ENCODE data around the gene GTF3C5.

Gene GTF3C5

DNA sequence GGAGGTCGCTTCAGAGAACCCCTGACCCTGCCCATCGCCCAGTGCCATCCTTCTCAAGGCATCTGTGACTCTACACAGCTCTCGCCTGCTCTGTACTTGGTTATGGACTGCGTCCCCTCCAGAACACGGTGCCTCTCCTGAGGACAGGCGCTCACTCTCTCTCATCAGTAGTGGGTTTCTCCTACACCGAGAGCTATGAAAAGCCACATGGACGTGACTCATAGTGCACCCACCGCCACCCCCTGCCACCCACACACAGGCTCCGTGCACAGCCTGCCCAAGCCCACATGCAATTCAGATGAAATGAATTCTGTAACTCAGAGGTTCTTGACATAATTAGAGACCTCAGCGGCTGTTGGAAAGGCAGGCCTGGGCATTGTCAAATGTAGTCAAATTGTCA lies 13.9 kb downstream of the GTF3C5 start:
- peaks cover 14 to 70% (median 59%) of the 10 kb centered on the region in 4 experiments for H3K36me3 ChIP-seq (ENCODE audit: control insufficient read depth in 4 of 4, insufficient read depth in 4 of 4, low read length in 3 of 4)
- POLR2A ChIA-PET, result no interaction called here
- CTCF ChIA-PET, result interaction anchor here (0.9 to 1.6 kb wide), 4 partner anchors 11 to 52 kb away, joined by 3 to 4 read pairs (median 3); no protein-coding TSS in a partner anchor
- 97% methylated on average over 9 of the region's 11 CpGs for WGBS (ENCODE audit: insufficient coverage)
- H3K4me3 ChIP-seq (ENCODE audit: control insufficient read depth in 1 of 7, extremely low read depth in 1 of 7, insufficient read depth in 4 of 7, low read depth in 2 of 7, low read length in 6 of 7), result no peak overlapping the region
- no peak overlapping the region for H3K27ac ChIP-seq (ENCODE audit: insufficient read depth in 1 of 2, low read depth in 1 of 2, low read length in 2 of 2, poor library complexity in 1 of 2, severe bottlenecking in 2 of 2)
- H3K9me3 ChIP-seq (ENCODE audit: control extremely low read depth in 1 of 5, control insufficient read depth in 4 of 5, insufficient read depth in 2 of 5, low read depth in 1 of 5, low read length in 4 of 5), result no peaks in the 10 kb centered on the region
- DNase-seq, result no peak
- H3K27me3 ChIP-seq (replicated peaks in 2 of 5; ENCODE audit: control insufficient read depth in 4 of 5, insufficient read depth in 5 of 5, low read length in 4 of 5), result no peaks in the 10 kb centered on the region
- H3K4me1 ChIP-seq (ENCODE audit: control extremely low read depth in 1 of 4, control insufficient read depth in 4 of 4, insufficient read depth in 4 of 4, low read length in 3 of 4), result peaks cover 0 to 4% (median 2%) of the 10 kb centered on the region in 4 experiments

DNA sequence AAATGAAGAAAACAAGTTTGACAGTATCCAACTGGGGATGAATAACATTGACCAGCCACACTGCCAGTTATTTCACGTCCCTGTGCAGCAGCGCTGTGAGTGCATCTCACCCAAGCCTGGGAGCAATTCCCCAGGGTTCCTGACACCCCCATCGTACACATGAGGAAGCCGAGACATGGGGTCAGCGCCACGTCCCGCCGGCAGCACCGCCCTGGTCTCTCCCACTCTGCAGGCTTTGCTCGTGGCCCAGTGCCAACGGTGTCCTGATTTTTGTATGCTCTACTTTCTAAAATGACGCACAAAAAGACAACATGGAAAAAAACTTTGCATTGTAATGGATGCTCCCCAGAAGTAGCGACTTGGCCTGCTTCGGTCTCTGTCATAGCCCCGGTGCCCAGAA lies 14.3 kb downstream of the GTF3C5 start:
- Histone ChIP-seq H3K27ac (ENCODE audit: insufficient read depth in 1 of 2, low read depth in 1 of 2, low read length in 2 of 2, poor library complexity in 1 of 2, severe bottlenecking in 2 of 2) (no peak overlapping the region), H3K4me3 (ENCODE audit: control insufficient read depth in 1 of 7, extremely low read depth in 1 of 7, insufficient read depth in 4 of 7, low read depth in 2 of 7, low read length in 6 of 7) (no peak overlapping the region), H3K27me3 (replicated peaks in 2 of 5; ENCODE audit: control insufficient read depth in 4 of 5, insufficient read depth in 5 of 5, low read length in 4 of 5) (no peaks in the 10 kb centered on the region), H3K9me3 (ENCODE audit: control extremely low read depth in 1 of 5, control insufficient read depth in 4 of 5, insufficient read depth in 2 of 5, low read depth in 1 of 5, low read length in 4 of 5) (no peaks in the 10 kb centered on the region), H3K4me1 (ENCODE audit: control extremely low read depth in 1 of 4, control insufficient read depth in 4 of 4, insufficient read depth in 4 of 4, low read length in 3 of 4) (peaks cover 0 to 4% (median 2%) of the 10 kb centered on the region in 4 experiments), H3K36me3 (ENCODE audit: control insufficient read depth in 4 of 4, insufficient read depth in 4 of 4, low read length in 3 of 4) (peaks cover 14 to 72% (median 61%) of the 10 kb centered on the region in 4 experiments)
- CTCF ChIA-PET, result interaction anchor here (1.4 to 1.6 kb wide), 3 partner anchors 12 to 52 kb away, joined by 3 to 4 read pairs (median 4); no protein-coding TSS in a partner anchor
- no peak for DNase-seq
- WGBS (ENCODE audit: insufficient coverage), result 96% methylated on average over 15 of the region's 15 CpGs
- POLR2A ChIA-PET, result no interaction called here

DNA sequence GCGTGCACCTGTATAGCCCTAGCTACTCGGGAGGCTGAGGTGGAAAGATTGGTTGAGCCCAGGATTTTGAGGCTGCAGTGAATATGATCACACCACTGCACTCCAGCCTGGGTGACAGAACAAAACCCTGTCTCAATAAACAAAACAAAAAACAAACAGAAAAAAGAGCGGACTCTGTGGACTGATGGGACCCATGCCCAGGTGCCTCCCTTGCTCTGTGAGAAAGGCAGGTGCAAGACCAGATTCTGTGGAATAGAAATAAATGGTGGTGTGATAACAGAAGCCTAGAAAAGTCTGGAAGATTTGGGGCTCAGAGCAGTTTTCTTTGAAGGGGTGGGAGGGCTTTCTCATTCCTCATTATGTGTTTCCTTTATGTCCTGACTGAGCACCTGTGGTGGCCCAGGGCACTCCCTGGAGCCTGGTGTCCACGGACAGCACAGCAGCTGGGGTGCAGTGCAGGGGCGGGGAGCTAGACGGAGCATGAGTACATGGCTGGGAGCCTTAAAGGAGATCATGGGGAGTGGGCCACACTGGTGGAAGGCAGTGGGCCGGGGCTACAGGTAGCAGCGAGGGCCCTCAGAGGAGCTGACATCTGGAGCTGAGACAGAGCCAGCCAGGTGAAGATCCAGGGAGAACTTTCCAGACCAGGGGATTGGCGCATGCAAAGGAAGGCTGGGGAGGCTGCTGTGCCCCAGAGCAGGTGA lies 15.6 kb downstream of the GTF3C5 start:
- H3K4me1 ChIP-seq (ENCODE audit: control extremely low read depth in 1 of 4, control insufficient read depth in 4 of 4, insufficient read depth in 4 of 4, low read length in 3 of 4), result peaks cover 0 to 4% (median 2%) of the 10 kb centered on the region in 4 experiments
- 98% methylated on average over 5 of the region's 9 CpGs for WGBS (ENCODE audit: insufficient coverage)
- H3K36me3 ChIP-seq (ENCODE audit: control insufficient read depth in 4 of 4, insufficient read depth in 4 of 4, low read length in 3 of 4), result peaks cover 13 to 82% (median 72%) of the 10 kb centered on the region in 4 experiments
- no peak for DNase-seq
- no peak overlapping the region for H3K4me3 ChIP-seq (ENCODE audit: control insufficient read depth in 1 of 7, extremely low read depth in 1 of 7, insufficient read depth in 4 of 7, low read depth in 2 of 7, low read length in 6 of 7)
- CTCF ChIA-PET, result interaction anchor here (1.0 to 3.2 kb wide), 5 partner anchors 14 to 98 kb away, joined by 3 to 14 read pairs (median 5); partner anchors contain the start of gene CEL
- no peak overlapping the region for H3K27ac ChIP-seq (ENCODE audit: insufficient read depth in 1 of 2, low read depth in 1 of 2, low read length in 2 of 2, poor library complexity in 1 of 2, severe bottlenecking in 2 of 2)
- H3K27me3 ChIP-seq (replicated peaks in 2 of 5; ENCODE audit: control insufficient read depth in 4 of 5, insufficient read depth in 5 of 5, low read length in 4 of 5), result no peaks in the 10 kb centered on the region
- H3K9me3 ChIP-seq (ENCODE audit: control extremely low read depth in 1 of 5, control insufficient read depth in 4 of 5, insufficient read depth in 2 of 5, low read depth in 1 of 5, low read length in 4 of 5), result no peaks in the 10 kb centered on the region
- POLR2A ChIA-PET, result no interaction called here

DNA sequence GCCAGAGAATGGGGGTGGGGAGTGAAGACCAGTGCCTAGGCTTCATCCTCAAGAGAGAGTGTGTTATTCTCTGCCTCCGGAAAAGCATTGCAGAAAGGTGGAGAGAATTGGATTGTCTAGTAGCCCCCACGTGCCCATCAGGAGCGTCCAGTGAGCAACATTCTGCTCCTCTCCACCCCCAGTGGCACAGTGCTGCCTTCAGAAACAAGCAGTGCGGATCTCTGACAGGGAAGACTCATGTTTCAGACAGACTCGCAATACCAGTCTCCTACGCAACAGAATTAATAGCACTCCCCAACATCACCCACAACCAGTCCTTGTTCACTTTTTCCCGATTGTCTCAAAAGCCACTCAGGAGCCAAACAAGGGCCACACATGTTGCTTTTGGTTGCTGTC lies 16.1 kb downstream of the GTF3C5 start:
- H3K36me3 ChIP-seq (ENCODE audit: control insufficient read depth in 4 of 4, insufficient read depth in 4 of 4, low read length in 3 of 4), result peaks cover 13 to 83% (median 74%) of the 10 kb centered on the region in 4 experiments
- no peak overlapping the region for H3K4me3 ChIP-seq (ENCODE audit: control insufficient read depth in 1 of 7, extremely low read depth in 1 of 7, insufficient read depth in 4 of 7, low read depth in 2 of 7, low read length in 6 of 7)
- WGBS (ENCODE audit: insufficient coverage), result 100% methylated on average over 2 of the region's 7 CpGs
- H3K27ac ChIP-seq (ENCODE audit: insufficient read depth in 1 of 2, low read depth in 1 of 2, low read length in 2 of 2, poor library complexity in 1 of 2, severe bottlenecking in 2 of 2), result no peak overlapping the region
- H3K4me1 ChIP-seq (ENCODE audit: control extremely low read depth in 1 of 4, control insufficient read depth in 4 of 4, insufficient read depth in 4 of 4, low read length in 3 of 4), result peaks cover 0 to 4% (median 2%) of the 10 kb centered on the region in 4 experiments
- no peaks in the 10 kb centered on the region for H3K27me3 ChIP-seq (replicated peaks in 2 of 5; ENCODE audit: control insufficient read depth in 4 of 5, insufficient read depth in 5 of 5, low read length in 4 of 5)
- H3K9me3 ChIP-seq (ENCODE audit: control extremely low read depth in 1 of 5, control insufficient read depth in 4 of 5, insufficient read depth in 2 of 5, low read depth in 1 of 5, low read length in 4 of 5), result no peaks in the 10 kb centered on the region
- ChIA-PET CTCF (interaction anchor here (1.4 to 3.2 kb wide), 5 partner anchors 14 to 97 kb away, joined by 4 to 32 read pairs (median 12); partner anchors contain the start of gene CEL), POLR2A (interaction anchor here (1.0 kb wide), 1 partner anchor 10 kb away, joined by 4 read pairs; no protein-coding TSS in a partner anchor)
- no peak for DNase-seq

DNA sequence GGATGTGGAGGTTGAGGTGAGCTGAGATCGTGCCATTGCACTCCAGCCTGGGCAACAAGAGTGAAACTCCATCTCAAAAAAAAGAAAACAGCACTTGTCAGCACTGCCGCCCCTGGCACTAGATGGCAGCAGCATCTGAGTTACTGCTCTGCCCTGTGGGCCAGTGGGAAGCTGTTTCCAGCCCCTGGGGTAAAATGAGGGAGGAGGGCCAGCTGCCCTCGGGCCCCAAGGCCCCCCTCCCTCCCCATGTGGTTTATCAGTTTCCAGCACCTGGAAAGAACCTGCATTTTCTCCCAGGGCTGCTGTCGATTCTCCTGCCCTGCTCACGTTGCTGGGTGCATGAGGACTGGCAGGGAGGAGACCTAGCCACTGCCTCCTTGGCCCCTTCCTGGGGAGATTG lies 17.8 kb downstream of the GTF3C5 start:
- WGBS (ENCODE audit: insufficient coverage), result 31% methylated on average over 2 of the region's 5 CpGs
- ChIA-PET CTCF (interaction anchor here (0.7 to 5.5 kb wide), 19 partner anchors 8 to 99 kb away, joined by 3 to 32 read pairs (median 7); partner anchors contain the start of gene CEL), POLR2A (interaction anchor here (0.6 kb wide), 2 partner anchors 54 to 95 kb away, joined by 4 read pairs; no protein-coding TSS in a partner anchor)
- Histone ChIP-seq H3K4me3 (ENCODE audit: control insufficient read depth in 1 of 7, extremely low read depth in 1 of 7, insufficient read depth in 4 of 7, low read depth in 2 of 7, low read length in 6 of 7) (no peak overlapping the region), H3K4me1 (ENCODE audit: control extremely low read depth in 1 of 4, control insufficient read depth in 4 of 4, insufficient read depth in 4 of 4, low read length in 3 of 4) (peaks cover 0 to 4% (median 2%) of the 10 kb centered on the region in 4 experiments), H3K9me3 (ENCODE audit: control extremely low read depth in 1 of 5, control insufficient read depth in 4 of 5, insufficient read depth in 2 of 5, low read depth in 1 of 5, low read length in 4 of 5) (no peaks in the 10 kb centered on the region), H3K27me3 (replicated peaks in 2 of 5; ENCODE audit: control insufficient read depth in 4 of 5, insufficient read depth in 5 of 5, low read length in 4 of 5) (no peaks in the 10 kb centered on the region), H3K27ac (ENCODE audit: insufficient read depth in 1 of 2, low read depth in 1 of 2, low read length in 2 of 2, poor library complexity in 1 of 2, severe bottlenecking in 2 of 2) (no peak overlapping the region), H3K36me3 (ENCODE audit: control insufficient read depth in 4 of 4, insufficient read depth in 4 of 4, low read length in 3 of 4) (peaks cover 11 to 81% (median 66%) of the 10 kb centered on the region in 4 experiments)
- DNase-seq, result peak; percentile 57 to 77 (median 76)

DNA sequence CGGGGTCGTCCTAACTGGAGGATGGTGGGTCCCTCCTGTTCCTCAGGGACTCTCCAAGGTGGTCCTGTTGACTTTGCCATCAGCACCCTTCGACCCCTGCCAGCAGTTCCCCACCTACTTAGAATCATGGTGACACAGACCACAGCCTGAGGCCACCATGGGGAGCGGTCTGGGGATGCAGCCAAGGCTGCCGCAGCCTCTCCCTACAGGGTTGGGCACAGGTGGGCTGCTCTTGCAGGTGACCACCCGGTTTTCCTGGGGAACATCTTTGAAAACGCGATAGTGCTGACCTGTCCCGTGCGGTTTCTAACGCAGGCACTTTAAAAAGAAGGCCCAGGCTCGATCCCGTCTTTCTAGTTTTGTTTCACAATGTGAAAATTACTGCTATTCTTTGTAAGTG lies 18.2 kb downstream of the GTF3C5 start:
- ChIA-PET CTCF (interaction anchor here (0.7 to 5.5 kb wide), 19 partner anchors 9 to 98 kb away, joined by 3 to 32 read pairs (median 7); partner anchors contain the start of gene CEL), POLR2A (interaction anchor here (0.6 kb wide), 2 partner anchors 53 to 94 kb away, joined by 4 read pairs; no protein-coding TSS in a partner anchor)
- no peak for DNase-seq
- H3K4me1 ChIP-seq (ENCODE audit: control extremely low read depth in 1 of 4, control insufficient read depth in 4 of 4, insufficient read depth in 4 of 4, low read length in 3 of 4), result peaks cover 0 to 4% (median 2%) of the 10 kb centered on the region in 4 experiments
- no peaks in the 10 kb centered on the region for H3K9me3 ChIP-seq (ENCODE audit: control extremely low read depth in 1 of 5, control insufficient read depth in 4 of 5, insufficient read depth in 2 of 5, low read depth in 1 of 5, low read length in 4 of 5)
- no peak overlapping the region for H3K4me3 ChIP-seq (ENCODE audit: control insufficient read depth in 1 of 7, extremely low read depth in 1 of 7, insufficient read depth in 4 of 7, low read depth in 2 of 7, low read length in 6 of 7)
- H3K27me3 ChIP-seq (replicated peaks in 2 of 5; ENCODE audit: control insufficient read depth in 4 of 5, insufficient read depth in 5 of 5, low read length in 4 of 5), result no peaks in the 10 kb centered on the region
- WGBS (ENCODE audit: insufficient coverage), result 88% methylated on average over 13 of the region's 13 CpGs
- H3K27ac ChIP-seq (ENCODE audit: insufficient read depth in 1 of 2, low read depth in 1 of 2, low read length in 2 of 2, poor library complexity in 1 of 2, severe bottlenecking in 2 of 2), result no peak overlapping the region
- H3K36me3 ChIP-seq (ENCODE audit: control insufficient read depth in 4 of 4, insufficient read depth in 4 of 4, low read length in 3 of 4), result peaks cover 11 to 81% (median 65%) of the 10 kb centered on the region in 4 experiments

DNA sequence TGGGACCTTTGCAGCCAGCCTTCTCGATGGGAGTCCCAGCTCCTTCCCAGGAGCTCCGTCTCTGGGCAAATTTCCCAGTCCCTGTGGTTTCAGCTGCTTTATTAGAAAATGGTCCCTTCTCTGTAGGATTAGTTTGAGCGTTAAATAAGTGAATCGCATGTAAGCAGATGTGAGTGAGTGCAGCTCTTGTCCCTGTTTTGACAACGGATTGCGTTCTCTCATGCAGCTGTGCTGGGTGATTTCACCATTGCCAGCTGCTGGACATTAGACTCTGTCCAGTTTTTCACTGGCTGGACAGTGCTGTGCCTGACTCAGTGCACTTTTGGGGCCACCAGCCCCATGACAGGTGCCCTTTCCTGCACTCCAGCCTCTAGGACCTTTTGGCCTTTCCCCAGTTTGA lies 19.3 kb downstream of the GTF3C5 start:
- no peaks in the 10 kb centered on the region for H3K9me3 ChIP-seq (ENCODE audit: control extremely low read depth in 1 of 5, control insufficient read depth in 4 of 5, insufficient read depth in 2 of 5, low read depth in 1 of 5, low read length in 4 of 5)
- no peak for DNase-seq
- 95% methylated on average over 6 of the region's 6 CpGs for WGBS (ENCODE audit: insufficient coverage)
- POLR2A ChIA-PET, result no interaction called here
- peaks cover 0 to 4% (median 2%) of the 10 kb centered on the region in 4 experiments for H3K4me1 ChIP-seq (ENCODE audit: control extremely low read depth in 1 of 4, control insufficient read depth in 4 of 4, insufficient read depth in 4 of 4, low read length in 3 of 4)
- CTCF ChIA-PET, result interaction anchor here (1.1 to 5.5 kb wide), 9 partner anchors 9 to 130 kb away, joined by 3 to 31 read pairs (median 5); no protein-coding TSS in a partner anchor
- H3K27ac ChIP-seq (ENCODE audit: insufficient read depth in 1 of 2, low read depth in 1 of 2, low read length in 2 of 2, poor library complexity in 1 of 2, severe bottlenecking in 2 of 2), result no peak overlapping the region
- H3K27me3 ChIP-seq (replicated peaks in 2 of 5; ENCODE audit: control insufficient read depth in 4 of 5, insufficient read depth in 5 of 5, low read length in 4 of 5), result no peaks in the 10 kb centered on the region
- H3K4me3 ChIP-seq (ENCODE audit: control insufficient read depth in 1 of 7, extremely low read depth in 1 of 7, insufficient read depth in 4 of 7, low read depth in 2 of 7, low read length in 6 of 7), result no peak overlapping the region
- peaks cover 7 to 81% (median 63%) of the 10 kb centered on the region in 4 experiments for H3K36me3 ChIP-seq (ENCODE audit: control insufficient read depth in 4 of 4, insufficient read depth in 4 of 4, low read length in 3 of 4)

Measured in common myeloid progenitor, CD34-positive (primary cell).